NCI-H1436 treated with DMSO at 0.1 percent for 48 hours (cell line): Measurements from ENCODE around the gene TOR4A.
A peak's percentile ranks its signal among the peaks of the same experiment; 100 is the strongest.

ENCODE experiments used
- DNase-seq: peaks from one replicate; lab custom pipeline; 2025; lab: John Stamatoyannopoulos, UW

Gene TOR4A

DNA sequence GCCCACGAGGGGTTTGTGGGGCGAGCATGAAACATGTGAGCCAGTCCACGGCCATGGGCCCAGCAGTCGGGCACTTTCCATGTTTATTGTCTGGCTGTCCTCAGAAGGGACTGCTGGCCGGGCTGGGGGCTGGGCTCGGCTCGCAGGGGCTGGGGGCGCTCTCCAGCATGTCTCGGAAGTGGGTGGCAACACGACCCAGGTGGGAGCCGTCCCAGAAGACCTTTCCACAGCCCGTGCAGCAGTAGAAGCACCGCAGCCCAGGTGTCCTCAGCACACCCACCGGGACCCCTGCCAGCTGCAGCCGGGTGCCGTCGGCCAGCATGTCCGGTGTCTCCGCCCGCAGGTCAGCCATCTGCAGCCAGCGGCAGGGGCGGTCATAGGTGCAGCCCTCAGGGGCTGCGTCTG lies 29.3 kb downstream of the TOR4A start:
- DNase-seq, result no peak

DNA sequence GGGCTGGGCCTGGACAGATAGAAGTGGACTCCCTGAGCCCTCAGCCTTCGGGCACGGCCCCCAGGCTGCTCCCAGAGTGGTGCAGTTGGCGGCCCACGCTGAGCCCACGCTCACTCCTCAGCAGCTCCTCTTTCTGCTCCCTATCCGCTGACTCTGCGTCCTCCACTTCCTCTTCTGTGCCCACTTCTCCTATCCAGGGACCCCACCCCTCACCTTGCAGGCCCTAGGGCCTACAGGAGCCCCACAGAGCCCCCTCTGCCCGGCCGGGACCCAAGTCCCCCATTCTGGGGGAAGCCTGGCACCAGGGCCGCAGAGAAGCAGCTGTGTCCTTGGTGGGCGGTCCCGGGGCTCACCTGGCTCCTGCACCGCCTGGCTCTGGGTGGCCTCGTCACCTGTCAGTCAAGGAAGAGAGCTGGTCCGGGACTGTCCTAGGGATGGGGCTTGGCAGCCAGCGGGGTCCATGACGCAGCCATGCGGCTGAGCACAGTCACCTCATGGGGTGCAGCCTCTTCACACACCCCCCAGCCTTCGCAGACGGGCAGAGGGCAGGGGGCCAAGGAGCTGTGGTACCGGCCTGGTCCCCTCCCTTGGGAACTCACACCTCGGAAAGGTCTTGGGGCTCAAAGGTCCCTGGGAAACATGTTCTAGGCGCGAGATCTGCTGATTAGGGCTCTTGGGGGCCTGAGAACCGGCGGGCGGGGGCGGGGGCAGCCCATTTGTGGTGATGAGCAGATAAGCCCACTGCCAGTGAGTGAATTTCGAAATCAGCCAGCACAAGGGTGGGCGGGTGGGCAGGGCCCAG lies 29.9 kb downstream of the TOR4A start:
- no peak for DNase-seq

DNA sequence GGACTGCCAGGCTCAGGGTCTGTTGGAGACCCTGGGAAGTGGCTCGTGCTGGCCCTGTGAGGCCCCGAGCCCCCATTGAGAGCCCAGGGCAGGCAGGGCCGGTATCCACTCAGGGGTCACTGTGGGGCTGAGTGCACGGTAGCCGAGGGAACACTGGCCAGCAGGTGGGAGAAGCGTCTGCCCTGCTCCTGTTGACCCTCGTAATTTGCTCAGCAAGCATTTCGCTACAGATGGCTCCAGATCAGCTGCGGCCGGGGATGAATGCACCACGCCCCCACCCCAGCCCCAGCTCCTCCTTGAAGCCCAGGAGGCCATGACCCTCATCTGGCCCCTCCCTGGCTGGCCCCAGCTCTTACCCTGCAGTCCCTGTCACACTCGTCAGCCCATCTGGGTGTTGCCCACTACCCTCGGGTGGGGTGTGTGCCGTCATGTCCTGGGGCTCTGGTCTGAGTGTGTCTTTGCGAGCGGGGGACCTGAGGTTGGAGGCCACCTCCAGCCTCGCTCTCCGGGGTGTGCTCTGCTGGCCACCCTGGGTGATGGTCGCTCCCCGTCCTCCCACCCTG lies 30.6 kb downstream of the TOR4A start:
- no peak for DNase-seq

DNA sequence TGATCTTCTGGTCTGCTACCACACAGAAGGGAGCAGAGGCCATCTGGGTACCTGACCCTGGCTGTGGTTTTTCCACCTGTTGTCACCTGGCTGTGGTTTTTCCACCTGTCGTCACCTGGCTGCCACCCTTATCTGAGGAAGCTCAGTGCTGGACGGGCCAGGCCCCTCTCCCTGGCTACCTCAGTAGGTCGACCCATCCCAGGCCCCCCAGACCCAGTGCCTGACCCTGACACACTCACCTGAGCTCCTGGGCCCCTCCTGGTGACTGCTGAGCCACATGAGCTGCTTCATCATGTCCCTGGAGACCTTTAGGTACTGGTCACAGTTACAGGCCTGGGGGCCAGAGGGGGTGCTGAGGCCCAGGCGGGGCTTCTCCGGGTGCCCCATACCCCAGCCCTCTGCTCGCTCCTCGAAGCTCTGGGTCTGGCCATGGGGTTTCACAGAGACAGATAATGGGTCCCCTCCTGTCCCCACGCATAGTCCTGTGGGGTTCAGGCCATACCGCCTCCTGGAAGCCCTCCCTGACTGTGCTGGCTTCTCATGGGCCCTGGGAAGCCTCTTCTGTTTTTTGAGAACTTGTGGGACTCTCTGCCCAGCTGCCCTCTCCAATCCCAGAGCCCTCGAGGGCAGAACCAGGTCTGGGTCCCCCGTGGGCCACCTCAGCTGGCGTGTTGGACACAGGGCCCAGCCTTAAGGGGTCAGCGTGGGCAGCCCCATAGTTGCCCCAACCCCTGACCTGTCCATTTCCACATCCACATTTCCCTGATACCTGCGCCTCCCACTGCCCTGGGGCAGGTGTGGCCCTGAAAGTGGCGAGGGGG lies 32.1 kb downstream of the TOR4A start:
- no peak for DNase-seq

DNA sequence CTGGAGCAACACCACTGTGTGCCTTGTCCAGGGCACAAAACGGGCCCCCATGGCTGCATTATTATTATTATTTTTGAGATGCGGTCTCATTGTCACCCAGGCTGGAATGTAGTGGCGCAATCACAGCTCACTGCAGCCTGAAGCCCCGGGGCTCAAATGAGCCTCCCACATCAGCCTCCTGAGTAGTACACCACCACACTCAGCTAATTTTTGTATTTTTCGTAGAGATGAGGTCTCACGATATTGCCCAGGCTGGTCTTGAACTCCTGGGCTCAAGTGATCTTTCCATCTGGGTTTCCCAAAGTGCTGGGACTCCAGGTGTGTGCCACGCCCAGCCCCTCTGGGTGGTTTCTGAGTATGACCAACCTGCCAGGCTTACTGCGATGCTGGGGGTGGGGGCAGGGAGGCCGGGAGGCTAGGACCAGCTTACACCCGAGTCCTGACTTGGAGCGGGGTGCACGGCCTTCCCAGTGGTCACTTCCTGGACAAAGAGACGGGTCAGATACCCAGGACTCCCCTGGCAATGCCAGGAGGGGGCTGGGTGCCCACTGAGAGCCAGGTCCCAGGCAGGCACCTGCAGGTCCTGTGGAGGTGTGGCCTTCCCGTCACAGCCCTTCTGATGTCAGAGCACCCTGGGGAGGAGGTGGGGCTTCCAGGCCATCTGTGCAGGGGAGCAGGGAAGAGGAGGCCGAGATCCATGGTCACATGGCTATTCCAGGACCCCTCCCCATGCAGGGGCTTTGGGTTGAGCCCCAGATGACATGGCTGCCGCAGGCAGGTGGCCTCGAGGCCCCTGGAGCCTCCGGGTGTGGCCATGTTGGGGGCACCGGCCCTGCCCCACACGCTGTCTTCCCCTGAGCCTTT lies 32.9 kb downstream of the TOR4A start:
- DNase-seq, result peak; percentile 69

DNA sequence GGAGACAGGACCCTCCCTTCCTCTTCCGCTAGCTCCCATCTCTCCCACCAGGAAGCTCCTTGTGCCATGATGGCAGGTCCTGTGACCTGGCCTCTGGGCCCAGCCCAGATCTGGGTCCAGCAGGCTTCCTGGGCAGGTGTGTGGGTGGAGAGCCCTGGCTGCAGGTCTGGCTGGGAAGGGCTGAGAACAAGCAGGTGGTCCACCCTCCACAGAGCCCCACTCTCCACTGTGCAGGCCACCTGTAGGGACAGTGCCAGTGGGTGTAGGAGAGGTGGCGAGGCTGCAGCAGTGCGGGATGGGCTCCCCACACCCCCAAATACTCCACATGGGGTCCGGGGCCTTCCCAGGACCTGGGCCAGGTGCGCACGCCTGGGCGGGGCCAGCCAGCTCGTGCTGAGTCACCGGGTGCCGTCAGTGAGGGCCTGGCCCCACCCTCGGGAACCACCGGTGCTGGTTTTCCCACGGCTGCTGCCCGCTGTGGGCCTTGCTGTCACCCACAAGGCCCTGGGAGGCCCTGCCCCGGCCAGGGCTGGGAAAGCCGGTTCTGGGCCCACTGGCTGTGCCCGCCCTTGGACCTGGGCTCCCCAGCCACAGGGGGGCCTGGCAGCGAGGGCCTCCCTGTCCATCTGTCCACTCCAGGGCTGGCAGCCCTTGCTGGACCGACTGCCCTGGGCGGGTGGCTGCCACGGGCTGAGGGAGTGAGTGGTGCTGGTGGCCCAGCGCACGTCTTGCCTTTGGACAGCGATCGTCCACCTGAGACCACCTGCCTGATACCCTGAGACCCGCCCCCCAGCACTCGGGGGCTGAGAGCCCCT lies 33.9 kb downstream of the TOR4A start:
- no peak for DNase-seq

DNA sequence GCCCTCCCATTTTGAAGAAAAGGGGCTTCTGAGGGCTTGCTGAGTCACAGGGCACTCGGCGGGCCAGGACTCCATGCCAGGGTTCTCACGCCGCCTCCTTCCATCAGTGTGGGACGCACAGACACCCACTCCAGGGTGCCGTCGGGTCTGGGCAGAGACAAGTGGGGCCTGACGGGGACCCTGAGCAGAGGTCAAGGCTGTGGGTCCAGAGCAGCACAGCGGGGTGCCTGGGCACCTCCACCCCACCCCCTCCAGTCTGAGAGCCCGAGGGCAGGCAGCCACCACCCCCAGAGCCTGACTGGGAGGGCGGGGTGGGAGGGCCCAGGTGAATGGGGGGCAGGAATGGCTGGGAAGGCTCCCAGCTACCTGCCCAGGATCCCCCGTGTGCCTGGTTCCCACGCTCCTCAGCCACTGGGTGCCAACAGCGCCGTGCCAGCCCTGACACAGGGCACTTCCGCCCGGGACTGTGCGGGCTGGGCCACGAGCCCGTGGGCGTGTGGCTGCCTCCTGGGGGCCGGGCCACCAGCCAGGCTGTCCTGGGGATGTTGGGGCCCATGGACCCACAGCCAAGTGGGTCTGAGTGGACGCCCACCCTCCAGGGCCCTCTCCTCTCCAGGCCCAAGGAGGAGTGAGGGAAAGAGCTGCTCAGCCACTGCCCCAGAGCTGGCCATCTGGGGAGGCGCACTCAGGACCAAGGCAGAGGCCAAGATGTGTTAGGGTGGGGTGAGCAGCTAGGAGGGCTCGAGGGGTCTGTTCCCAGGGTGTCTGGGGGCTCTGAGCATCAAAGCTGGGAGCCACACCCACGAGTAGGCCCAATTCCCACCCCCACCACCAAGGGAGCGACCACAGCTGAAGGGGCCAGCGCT lies 34.7 kb downstream of the TOR4A start:
- no peak for DNase-seq

GRCh38 chr9:137312852-137313325 lies 35.4 kb downstream of the TOR4A start:
- no peak for DNase-seq

GRCh38 chr9:137313326-137313936 lies 35.9 kb downstream of the TOR4A start:
- no peak for DNase-seq

DNA sequence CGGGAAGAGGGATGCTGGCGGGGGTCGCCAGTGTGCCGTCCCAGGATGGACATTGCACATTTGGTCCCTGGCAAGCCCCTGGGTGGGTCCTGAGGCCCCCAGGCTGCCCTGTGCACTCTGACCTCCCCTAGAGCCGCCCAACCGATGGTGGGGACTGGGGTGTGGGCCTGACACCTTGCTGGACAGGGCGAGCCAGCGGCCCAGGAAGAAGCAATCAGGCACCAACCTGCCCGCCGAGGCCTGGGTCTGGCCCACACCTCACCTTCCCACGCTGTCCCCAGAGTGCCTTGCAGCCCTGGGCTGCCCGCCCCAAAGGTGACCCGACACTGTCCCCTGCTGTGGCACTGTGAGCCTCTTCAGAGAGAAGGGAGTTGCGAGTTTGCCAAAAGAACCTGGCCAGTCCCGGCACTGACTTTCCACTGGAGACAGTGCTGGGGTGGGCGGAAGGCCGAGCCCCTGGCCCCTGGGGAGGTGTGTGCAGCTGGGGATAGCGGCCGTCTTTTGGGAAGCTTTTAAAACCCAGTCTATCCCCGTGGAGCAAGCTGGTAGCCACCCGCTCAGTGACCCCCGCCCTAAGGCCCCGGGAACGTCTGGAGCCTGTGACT lies 36.5 kb downstream of the TOR4A start:
- no peak for DNase-seq

- DNase-seq, result no peak
Measured at GRCh38 chr9:137314561-137315560, 37.3 kb downstream of the TOR4A start.

DNA sequence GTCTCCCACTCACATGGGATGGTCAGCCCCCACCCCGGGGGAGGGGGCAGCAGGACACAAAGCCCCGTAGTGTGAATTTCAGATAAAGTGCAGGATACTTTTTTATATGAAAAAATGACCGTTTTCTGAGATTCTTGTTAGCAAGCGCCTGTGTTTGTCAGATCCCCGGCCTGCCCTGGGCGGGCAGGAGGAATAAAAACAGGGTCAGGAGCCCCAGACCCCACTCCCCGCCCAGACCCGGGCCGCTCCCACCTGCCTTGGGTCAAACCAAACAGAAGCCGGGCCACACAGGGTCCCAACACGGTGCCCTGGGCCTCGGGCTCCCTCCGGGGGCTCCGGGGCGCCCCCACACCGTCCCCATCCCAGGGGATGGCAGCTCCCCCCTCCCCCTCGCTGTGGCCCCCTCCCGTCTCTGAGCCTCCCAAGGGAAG lies 38.1 kb downstream of the TOR4A start:
- DNase-seq, result no peak

DNA sequence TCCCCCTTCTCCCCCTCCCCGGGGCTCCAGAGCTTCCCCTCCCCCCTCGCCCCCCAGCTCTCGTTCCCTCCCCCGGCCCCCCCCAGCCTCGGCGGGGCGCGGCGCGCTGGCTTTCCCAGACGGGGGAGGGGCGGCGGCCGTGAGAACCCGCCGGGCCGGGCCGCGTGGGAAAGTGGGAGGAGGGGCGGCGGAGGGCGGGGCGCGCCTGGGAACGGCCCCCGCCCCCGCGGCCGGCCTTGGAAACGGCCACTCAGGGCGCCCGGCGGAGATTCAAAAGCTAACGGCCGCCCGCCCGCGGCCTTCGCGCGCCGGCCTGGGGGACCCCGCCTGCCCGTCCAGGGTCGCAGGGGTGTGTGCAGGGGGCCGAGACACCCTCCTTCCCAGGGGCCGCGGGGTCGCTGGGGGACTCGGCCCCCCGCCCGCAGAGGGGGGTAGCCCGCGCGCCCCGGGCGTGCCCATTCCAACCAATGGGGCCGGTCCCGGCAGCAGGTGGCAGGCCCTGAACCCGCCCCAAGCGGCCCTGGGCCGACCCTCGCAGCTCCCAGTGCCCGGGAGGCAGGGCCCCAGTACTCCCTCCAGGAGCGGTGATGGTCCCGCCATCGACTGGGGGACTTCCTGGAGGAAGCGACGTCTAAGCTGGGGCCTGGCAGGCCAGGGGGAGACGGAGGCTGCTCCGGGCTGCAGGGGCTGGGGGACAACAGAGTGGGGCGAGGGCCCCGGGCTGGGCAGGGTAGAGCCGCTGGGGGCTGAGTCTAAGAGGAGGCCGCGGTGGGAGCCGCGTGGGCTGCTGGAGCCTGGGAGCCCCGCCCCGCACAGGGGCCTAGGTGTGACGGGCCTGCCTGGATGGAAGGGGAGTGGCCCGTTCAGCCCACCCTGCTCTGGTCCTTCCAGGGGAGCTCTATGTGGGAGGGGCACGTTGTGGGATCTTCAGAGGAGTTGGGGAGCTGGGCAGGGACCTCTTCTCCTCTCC lies 38.8 kb downstream of the TOR4A start:
- no peak for DNase-seq

DNA sequence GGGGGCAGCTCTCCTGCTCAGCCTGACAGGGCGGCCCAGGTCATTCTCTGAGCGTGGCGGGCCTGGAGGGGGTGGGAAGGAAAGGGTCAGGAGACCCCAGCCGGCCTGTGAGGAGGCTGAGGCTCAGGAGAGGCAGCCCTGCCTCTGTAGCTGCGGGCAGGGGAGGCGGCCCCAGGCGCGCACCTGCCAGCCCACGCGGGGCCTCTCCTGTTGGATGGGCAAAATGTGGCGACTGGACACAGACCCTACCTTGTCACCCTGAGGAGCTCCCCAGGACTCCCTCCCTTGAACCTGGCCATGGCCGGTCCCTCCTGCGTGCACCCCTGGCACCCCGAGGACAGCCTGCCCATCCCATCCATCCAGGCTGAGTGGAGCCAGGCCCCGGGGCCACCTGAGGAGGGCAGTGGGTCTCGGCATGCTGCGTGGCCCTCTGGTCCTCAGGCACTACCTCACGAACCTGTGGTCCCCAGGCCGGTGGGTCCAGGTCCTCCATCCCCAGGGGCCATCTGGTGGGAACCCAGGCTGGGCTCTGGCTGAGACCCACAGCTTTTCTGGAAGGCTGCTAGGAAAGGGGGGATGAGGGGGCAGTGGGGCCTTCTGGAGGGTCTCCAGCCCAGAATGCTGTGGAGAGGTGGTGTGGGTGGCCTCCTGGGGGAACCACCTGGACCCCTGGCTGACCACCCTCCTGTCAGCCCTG lies 39.6 kb downstream of the TOR4A start:
- no peak for DNase-seq

- no peak for DNase-seq
Measured at GRCh38 chr9:137317718-137318511, 40.4 kb downstream of the TOR4A start.
